ENCODE measurements around the gene CEP89.
A peak's percentile ranks its signal among the peaks of the same experiment; 100 is the strongest.
"Not testable (repeated sequence)": the region's sequence is repeated elsewhere in the genome, so short reads cannot be mapped to it uniquely, and the experiment has no call there.

Gene CEP89

GRCh38 chr19:32891609-32892008 is 80.1 kb downstream of the CEP89 start:
- no peak for DNase-seq (ENCODE audit: low spot score)

GRCh38 chr19:32890841-32891240 is 80.9 kb downstream of the CEP89 start:
- no peak for DNase-seq (ENCODE audit: low spot score)

- no peak for DNase-seq (ENCODE audit: low spot score)
Observed at GRCh38 chr19:32890326-32890725, 81.4 kb downstream of the CEP89 start.

- no peak for DNase-seq (ENCODE audit: low spot score)
Observed at GRCh38 chr19:32889137-32889934, 82.4 kb downstream of the CEP89 start.

- DNase-seq (ENCODE audit: low spot score): no peak
Observed at GRCh38 chr19:32887572-32888215, 84.1 kb downstream of the CEP89 start.

GRCh38 chr19:32886241-32886640 is 85.5 kb downstream of the CEP89 start:
- DNase-seq (ENCODE audit: low spot score): no peak

GRCh38 chr19:32885255-32885654 is 86.5 kb downstream of the CEP89 start:
- DNase-seq (ENCODE audit: low spot score): not testable (repeated sequence)

GRCh38 chr19:32881766-32882165 is 90.0 kb downstream of the CEP89 start:
- no peak for DNase-seq (ENCODE audit: low spot score)

GRCh38 chr19:32880622-32881021 is 91.1 kb downstream of the CEP89 start:
- DNase-seq (ENCODE audit: low spot score): no peak

- DNase-seq (ENCODE audit: low spot score): no peak
Observed at GRCh38 chr19:32879741-32880140, 92.0 kb downstream of the CEP89 start.

GRCh38 chr19:32878988-32879387 is 92.8 kb downstream of the CEP89 start:
- no peak for DNase-seq (ENCODE audit: low spot score)

- DNase-seq (ENCODE audit: low spot score): no peak
Observed at GRCh38 chr19:32877977-32878745, 93.6 kb downstream of the CEP89 start.

- DNase-seq (ENCODE audit: low spot score): no peak
Observed at GRCh38 chr19:32877323-32877912, 94.3 kb downstream of the CEP89 start.

- DNase-seq (ENCODE audit: low spot score): no peak
Observed at GRCh38 chr19:32876919-32877285, 94.9 kb downstream of the CEP89 start.

- DNase-seq (ENCODE audit: low spot score): no peak
Observed at GRCh38 chr19:32876236-32876918, 95.4 kb downstream of the CEP89 start.

- no peak for DNase-seq (ENCODE audit: low spot score)
Observed at GRCh38 chr19:32875428-32875827, 96.3 kb downstream of the CEP89 start.

GRCh38 chr19:32874605-32875004 is 97.2 kb downstream of the CEP89 start:
- no peak for DNase-seq (ENCODE audit: low spot score)

GRCh38 chr19:32873247-32873959 is 98.4 kb downstream of the CEP89 start:
- DNase-seq (ENCODE audit: low spot score): no peak

- no peak for DNase-seq (ENCODE audit: low spot score)
Observed at GRCh38 chr19:32872391-32872790, 99.4 kb downstream of the CEP89 start.

- DNase-seq (ENCODE audit: low spot score): no peak
Observed at GRCh38 chr19:32870981-32871451, 100.7 kb downstream of the CEP89 start.

- DNase-seq (ENCODE audit: low spot score): peak; percentile 60
Observed at GRCh38 chr19:32869966-32870573, 101.7 kb downstream of the CEP89 start.

All from ecto neural progenitor cell (in vitro differentiated cells).